H1 (cell line): Measurements from ENCODE around the gene NKX2-4. TPM values are rescaled to one million over a fixed set of nuclear protein-coding genes. Genes with fewer than 3 reads are reported as not detected.
"Not testable (repeated sequence)": the region's sequence is repeated elsewhere in the genome, so short reads cannot be mapped to it uniquely, and the experiment has no call there.

ENCODE experiments used
- CTCF ChIA-PET: fragments of 300-600 bp; sonication (Branson Sonifier 250); formaldehyde crosslinking; loops from one replicate; lab custom pipeline; 2021; ENCODE audit not compliant: partially characterized antibody; lab: Charles Lee
- POLR2A ChIA-PET: fragments of 300-600 bp; sonication (Branson Sonifier 250); formaldehyde crosslinking; loops from one replicate; lab custom pipeline; 2021; ENCODE audit warnings: inconsistent platforms; ENCODE audit not compliant: partially characterized antibody; lab: Charles Lee
- DNase-seq, 2 experiments: peaks; one replicate each; pipeline versions ENCODE4 v3.0.0 to v3.0.0-alpha.2; 2010 to 2022; ENCODE audit warnings: low spot score in 2 of 2, low read depth in 1 of 2, mixed read lengths in 1 of 2
- FAIRE-seq: peaks from 2 replicates; lab custom pipeline; 2011; peaks lifted over from hg19 to GRCh38; lab: Jason Lieb, UNC
- H2AFZ ChIP-seq: 2 replicates; pipeline ENCODE4 v1.8.1; 2012; ENCODE audit warnings: low read length, inconsistent platforms
- H2AK5ac ChIP-seq: 2 replicates; pipeline ENCODE4 v1.6.1; 2013; ENCODE audit warnings: low read depth, low read length
- H2BK120ac ChIP-seq: replicated peaks from 2 replicates; pipeline ENCODE3; 2013; ENCODE audit warnings: low read depth, low read length, inconsistent platforms
- H2BK12ac ChIP-seq: 2 replicates; pipeline ENCODE4 v1.6.1; 2013; ENCODE audit warnings: low read depth, low read length
- H2BK15ac ChIP-seq: 2 replicates; pipeline ENCODE4 v1.6.1; 2013; ENCODE audit warnings: low read length
- H2BK20ac ChIP-seq: 2 replicates; pipeline ENCODE4 v1.6.1; 2013; ENCODE audit warnings: low read length
- H2BK5ac ChIP-seq: 2 replicates; pipeline ENCODE4 v1.6.1; 2013; ENCODE audit warnings: low read depth, low read length
- H3K14ac ChIP-seq: 2 replicates; pipeline ENCODE4 v1.6.1; 2013; ENCODE audit warnings: inconsistent platforms; ENCODE audit not compliant: insufficient read length
- H3K18ac ChIP-seq: 2 replicates; pipeline ENCODE4 v1.6.1; 2013; ENCODE audit warnings: low read length; ENCODE audit errors: extremely low read depth
- H3K23ac ChIP-seq: 2 replicates; pipeline ENCODE4 v1.6.1; 2013; ENCODE audit warnings: inconsistent platforms; ENCODE audit not compliant: insufficient read length
- H3K23me2 ChIP-seq: 2 replicates; pipeline ENCODE4 v1.6.1; 2013; ENCODE audit warnings: low read depth, low read length
- H3K27ac ChIP-seq: 2 replicates; pipeline ENCODE4 v1.6.1; 2011; ENCODE audit warnings: low read depth, low read length, inconsistent platforms
- H3K27me3 ChIP-seq, 4 experiments: replicated peaks in 1 of 4; 1 replicate in 1 of 4; 2 replicates in 3 of 4; pipeline versions ENCODE4 v1.6.1 to v1.8.1; 2011 to 2013; ENCODE audit warnings: low read length in 3 of 4, mild to moderate bottlenecking in 3 of 4, inconsistent platforms in 2 of 4, mixed read lengths in 2 of 4, moderate library complexity in 1 of 4; ENCODE audit not compliant: control insufficient read depth in 3 of 4, insufficient read depth in 3 of 4; ENCODE audit errors: extremely low read depth in 1 of 4
- H3K36me3 ChIP-seq, 4 experiments: 2 replicates each; pipeline versions ENCODE4 v1.6.1 to v1.8.1; 2011 to 2013; ENCODE audit warnings: mild to moderate bottlenecking in 4 of 4, low read length in 3 of 4, moderate library complexity in 2 of 4, control low read depth in 1 of 4, inconsistent platforms in 1 of 4; ENCODE audit not compliant: insufficient read depth in 4 of 4, control insufficient read depth in 2 of 4
- H3K4ac ChIP-seq: replicated peaks from 2 replicates; pipeline ENCODE3; 2013; ENCODE audit warnings: low read length, low read depth, mixed read lengths, inconsistent platforms; ENCODE audit not compliant: insufficient read length
- H3K4me1 ChIP-seq, 4 experiments: replicated peaks in 1 of 4; 1 replicate in 1 of 4; 2 replicates in 3 of 4; pipeline versions ENCODE4 v1.6.1 to v1.8.1; 2011 to 2013; ENCODE audit warnings: low read length in 3 of 4, inconsistent platforms in 2 of 4, mixed read lengths in 1 of 4; ENCODE audit not compliant: insufficient read depth in 4 of 4, control insufficient read depth in 3 of 4
- H3K4me2 ChIP-seq, 2 experiments: 2 replicates each; pipeline versions ENCODE4 v1.6.1 to v1.8.1; 2011 to 2013; ENCODE audit warnings: low read depth in 2 of 2, low read length in 2 of 2, control low read depth in 1 of 2, inconsistent platforms in 1 of 2, mild to moderate bottlenecking in 1 of 2; ENCODE audit not compliant: insufficient read depth in 1 of 2
- H3K4me3 ChIP-seq, 4 experiments: fragments of 200-600, 300-600 bp in 1 of 4; sonication (generic), shearing (Covaris generic), sonication (Bioruptor Twin) in 1 of 4; 2 replicates each; pipeline versions ENCODE4 v1.5.1 to v1.8.1; 2011 to 2016; ENCODE audit warnings: low read length in 4 of 4, low read depth in 3 of 4, control low read depth in 2 of 4, inconsistent platforms in 2 of 4, mild to moderate bottlenecking in 2 of 4, mixed read lengths in 1 of 4, moderate library complexity in 1 of 4; ENCODE audit not compliant: insufficient read depth in 2 of 4; ENCODE audit errors: extremely low read depth in 1 of 4
- H3K56ac ChIP-seq: replicated peaks from 2 replicates; pipeline ENCODE3; 2013; ENCODE audit warnings: low read depth, mild to moderate bottlenecking, mixed read lengths, low read length, inconsistent platforms; ENCODE audit not compliant: insufficient read length
- H3K79me1 ChIP-seq: 2 replicates; pipeline ENCODE4 v1.6.1; 2013; ENCODE audit warnings: low read depth, low read length, control low read depth
- H3K79me2 ChIP-seq, 2 experiments: 2 replicates each; pipeline versions ENCODE4 v1.6.1 to v1.8.1; 2012 to 2013; ENCODE audit warnings: low read length in 2 of 2, mild to moderate bottlenecking in 2 of 2, inconsistent platforms in 1 of 2; ENCODE audit not compliant: insufficient read depth in 2 of 2, control insufficient read depth in 1 of 2
- H3K9ac ChIP-seq, 4 experiments: replicated peaks in 1 of 4; 1 replicate in 1 of 4; 2 replicates in 3 of 4; pipeline versions ENCODE4 v1.6.1 to v1.8.1; 2011 to 2013; ENCODE audit warnings: low read depth in 3 of 4, low read length in 3 of 4, control low read depth in 2 of 4, mild to moderate bottlenecking in 2 of 4, moderate library complexity in 2 of 4, inconsistent platforms in 1 of 4; ENCODE audit errors: extremely low read depth in 1 of 4
- H3K9me3 ChIP-seq, 2 experiments: 2 replicates each; pipeline versions ENCODE4 v1.6.1 to v1.8.1; 2012 to 2013; ENCODE audit warnings: mild to moderate bottlenecking in 2 of 2, moderate library complexity in 2 of 2, control low read depth in 1 of 2, inconsistent platforms in 1 of 2, low read depth in 1 of 2, low read length in 1 of 2, mixed read lengths in 1 of 2; ENCODE audit not compliant: insufficient read depth in 2 of 2
- H4K20me1 ChIP-seq, 2 experiments: replicated peaks in 1 of 2; 2 replicates each; pipeline versions ENCODE3 to v1.8.1; 2011 to 2013; ENCODE audit warnings: inconsistent platforms in 2 of 2, low read length in 2 of 2, mild to moderate bottlenecking in 1 of 2; ENCODE audit not compliant: insufficient read depth in 2 of 2, control insufficient read depth in 1 of 2
- H4K5ac ChIP-seq: 2 replicates; pipeline ENCODE4 v1.6.1; 2013; ENCODE audit warnings: low read length, low read depth, mixed read lengths, inconsistent platforms; ENCODE audit not compliant: insufficient read length
- H4K8ac ChIP-seq: 2 replicates; pipeline ENCODE4 v1.8.0; 2013; ENCODE audit warnings: mild to moderate bottlenecking, moderate library complexity, low read length, inconsistent platforms; ENCODE audit not compliant: insufficient read depth; ENCODE audit errors: extremely low read depth
- H4K91ac ChIP-seq: replicated peaks from 2 replicates; pipeline ENCODE3; 2013; ENCODE audit warnings: low read length, mixed read lengths, inconsistent platforms; ENCODE audit not compliant: insufficient read length
- CEBPB ChIP-seq: IDR thresholded peaks from 2 replicates; pipeline ENCODE4 v1.6.1; 2012; ENCODE audit warnings: low read depth, low read length
- WGBS, 2 experiments: shearing (Covaris generic) in 1 of 2; methylation state at CpG; one replicate each; pipeline versions ENCODE4 v1.1.6 to v1.1.7; 2013 to 2015; ENCODE audit warnings: low lambda C conversion rate in 2 of 2, mixed read lengths in 2 of 2, inconsistent platforms in 1 of 2, low coverage in 1 of 2, missing lambda C conversion rate in 1 of 2; ENCODE audit not compliant: insufficient replicate concordance in 2 of 2, insufficient coverage in 1 of 2, insufficient read length in 1 of 2; ENCODE audit errors: extremely low coverage in 1 of 2, missing lambda C conversion rate in 1 of 2; 5-methylcytosine and 5-hydroxymethylcytosine counted together
- polyA plus RNA-seq, 7 experiments: library from polyadenylated mRNA; depleted of rRNA in 3 of 7; stranded (reverse) in 5 of 7; unstranded in 2 of 7; fragments of >200 nt in 5 of 7; fragments of 200-250 nt in 2 of 7; gene quantifications; 1 replicate in 5 of 7; 2 replicates in 1 of 7; 4 replicates in 1 of 7; pipeline versions ENCODE4 v1.2.1 to v1.2.3, GENCODE V29; 2011 to 2013; ENCODE audit warnings: missing spikeins in 2 of 7, mixed read lengths in 2 of 7
- total RNA-seq: library from RNA; stranded (reverse); fragmentation: NEBNext Ultra II Directional; extraction: Animal tissue kit (Norgen Biotek cat#: 25700); gene quantifications from 2 replicates; pipeline ENCODE4 v1.2.1, GENCODE V29; 2021

The NKX2-4 gene
- total and polyA plus RNA-seq, 2 of the 8 experiments (the other 6 are each of a cell fraction or from before 2014, with no cell fraction given), result 0.12 to 0.37 TPM

DNA sequence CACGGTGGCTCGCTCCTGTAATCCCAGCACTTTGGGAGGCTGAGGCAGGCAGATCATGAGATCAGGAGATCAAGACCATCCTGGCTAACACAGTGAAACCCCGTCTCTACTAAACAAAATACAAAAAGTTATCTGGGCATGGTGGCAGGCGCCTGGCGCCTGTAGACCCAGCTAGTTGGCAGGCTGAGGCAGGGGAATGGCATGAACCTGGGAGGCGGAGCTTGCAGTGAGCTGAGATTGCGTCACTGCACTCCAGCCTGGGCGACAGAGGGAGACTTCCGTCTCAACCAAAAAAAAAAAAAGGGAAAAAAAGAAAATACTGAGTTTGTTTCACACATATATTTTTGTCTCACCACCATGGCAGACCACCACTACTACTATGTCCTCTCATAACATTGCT, 31.1 kb downstream of the NKX2-4 start:
- WGBS, 2 experiments, result 91% methylated on average over 7 of the region's 9 CpGs; no CpG with 5 or more reads in 1 of the 2 experiments
- H4K20me1 ChIP-seq, H2BK15ac ChIP-seq, H3K4me1 ChIP-seq, H3K4me2 ChIP-seq, H4K5ac ChIP-seq, H3K4ac ChIP-seq, H2BK20ac ChIP-seq, H3K18ac ChIP-seq, FAIRE-seq, DNase-seq, H2BK12ac ChIP-seq, H2BK120ac ChIP-seq, H3K27me3 ChIP-seq, H2BK5ac ChIP-seq, H3K27ac ChIP-seq, H3K14ac ChIP-seq, H2AK5ac ChIP-seq, H3K79me1 ChIP-seq, H4K91ac ChIP-seq, H3K56ac ChIP-seq, H2AFZ ChIP-seq, H3K9me3 ChIP-seq, H4K8ac ChIP-seq, H3K4me3 ChIP-seq, H3K9ac ChIP-seq, POLR2A ChIA-PET, H3K23ac ChIP-seq, H3K23me2 ChIP-seq: not testable (repeated sequence)
- Histone ChIP-seq H3K79me2 (peaks cover 3 to 19% of the 10 kb centered on the region in 2 experiments; a peak in 3 of 4 replicates), H3K36me3 (peaks cover 5 to 55% (median 27%) of the 10 kb centered on the region in 4 experiments; a peak in 7 of 8 replicates)
- CTCF ChIA-PET, result interaction anchor here (1.1 kb wide), 1 partner anchor 139 kb away, joined by 3 read pairs; no protein-coding TSS in a partner anchor
- TF ChIP-seq CEBPB, result peak; percentile 89
